MCF 10A (cell line): ENCODE results near the gene BTBD10. TPM values are rescaled to one million over a fixed set of nuclear protein-coding genes. Genes with fewer than 3 reads are reported as not detected.

ENCODE experiments used
- BruUV-seq: library from RNA; stranded (reverse); fragments of 400-500 nt; replicated peaks from 2 replicates; lab custom pipeline; 2021; lab: Mats Ljungman, UMichigan
- CTCF ChIA-PET: fragments of 300-600 bp; sonication (Branson Sonifier 250); formaldehyde crosslinking; extraction: SDS; loops from one replicate; lab custom pipeline; 2021; ENCODE audit warnings: antibody characterized with exemption, inconsistent platforms; lab: Yijun Ruan, JAX
- POLR2A ChIA-PET: fragments of 300-600, 350-650 bp; sonication (Branson Sonifier 250); formaldehyde crosslinking; extraction: SDS; loops from one replicate; lab custom pipeline; 2020; ENCODE audit warnings: antibody characterized with exemption, inconsistent platforms; lab: Yijun Ruan, JAX
- DNase-seq: peaks from one replicate; pipeline ENCODE4 v3.0.0-alpha.2; 2018; ENCODE audit not compliant: unreplicated experiment
- H3K27ac Mint-ChIP-seq: one replicate; pipeline ENCODE4 v1.8.0; 2022; ENCODE audit warnings: mild to moderate bottlenecking, low read depth, mixed read lengths; ENCODE audit not compliant: unreplicated experiment
- H3K27me3 Mint-ChIP-seq: one replicate; pipeline ENCODE4 v1.8.0; 2022; ENCODE audit warnings: mixed read lengths; ENCODE audit not compliant: insufficient read depth, unreplicated experiment
- H3K36me3 Mint-ChIP-seq: one replicate; pipeline ENCODE4 v1.8.0; 2022; ENCODE audit warnings: mild to moderate bottlenecking, moderate library complexity, mixed read lengths; ENCODE audit not compliant: insufficient read depth, unreplicated experiment
- H3K4me1 Mint-ChIP-seq: one replicate; pipeline ENCODE4 v1.8.0; 2022; ENCODE audit warnings: mixed read lengths; ENCODE audit not compliant: insufficient read depth, unreplicated experiment
- H3K4me3 Mint-ChIP-seq: one replicate; pipeline ENCODE4 v1.8.0; 2022; ENCODE audit warnings: mild to moderate bottlenecking, moderate library complexity, mixed read lengths; ENCODE audit not compliant: unreplicated experiment
- H3K9me3 Mint-ChIP-seq: one replicate; pipeline ENCODE4 v1.8.0; 2022; ENCODE audit warnings: mixed read lengths; ENCODE audit not compliant: unreplicated experiment
- CTCF ChIP-seq: fragments of 200-600 bp; IDR thresholded peaks from one replicate; pipeline ENCODE4 v1.8.0; 2022; ENCODE audit warnings: antibody characterized with exemption, mild to moderate bottlenecking; ENCODE audit not compliant: unreplicated experiment
- intact Hi-C: fragments of 100-400 bp; cut with micrococcal nuclease; formaldehyde crosslinking; loops from 2 replicates; pipeline ENCODE4 v1.14.1; 2022
- total RNA-seq: library from RNA; stranded (reverse); gene quantifications from 2 replicates; pipeline ENCODE4 v1.2.3, GENCODE V29; 2022

Gene BTBD10
- total RNA-seq, 1 experiment from 2014 or later = 42.2 TPM

GRCh38 chr11:13479688-13480087 is 16.7 kb upstream of the BTBD10 start:
- Mint-ChIP-seq H3K9me3 (no peaks in the 10 kb centered on the region), H3K27ac (no peak overlapping the region), H3K4me1 (no peaks in the 10 kb centered on the region), H3K4me3 (no peak overlapping the region), H3K27me3 (peaks cover 28% of the 10 kb centered on the region), H3K36me3 (no peaks in the 10 kb centered on the region)
- CTCF ChIA-PET = interaction anchor here (0.9 kb wide), 1 partner anchor 15 kb away, joined by 3 read pairs; no protein-coding TSS in a partner anchor
- TF ChIP-seq CTCF = no peak
- POLR2A ChIA-PET = interaction anchor here (1.0 kb wide), 1 partner anchor 12 kb away, joined by 3 read pairs; no protein-coding TSS in a partner anchor
- intact Hi-C loops = no loop called here
- BruUV-seq = no TSS peak
- no peak for DNase-seq

DNA sequence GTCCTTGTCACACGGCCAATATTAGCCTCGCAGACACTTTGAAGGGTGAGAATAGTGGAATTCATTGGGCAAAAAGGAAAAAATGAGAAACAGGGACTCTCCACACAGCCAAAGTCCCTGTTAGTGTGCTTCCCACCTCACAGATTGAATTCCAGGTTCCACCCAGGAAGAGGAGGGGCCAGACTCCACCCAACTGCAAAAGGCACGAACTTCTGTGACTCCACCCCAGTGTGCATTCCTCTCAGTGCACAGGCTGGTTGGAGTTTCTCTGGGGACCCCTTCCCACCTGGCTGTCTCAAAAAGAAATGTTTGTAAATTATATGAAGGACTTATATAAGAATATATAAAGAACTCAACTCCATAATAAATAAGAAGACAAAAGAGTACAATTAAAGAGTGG is 12.1 kb upstream of the BTBD10 start:
- no peak for TF ChIP-seq CTCF
- H3K27me3 Mint-ChIP-seq = no peaks in the 10 kb centered on the region
- H3K36me3 Mint-ChIP-seq = no peaks in the 10 kb centered on the region
- intact Hi-C loops = no loop called here
- ChIA-PET CTCF (no interaction called here), POLR2A (no interaction called here)
- no peak overlapping the region for H3K4me3 Mint-ChIP-seq
- H3K27ac Mint-ChIP-seq = no peak overlapping the region
- BruUV-seq = no TSS peak
- DNase-seq = no peak
- H3K4me1 Mint-ChIP-seq = no peaks in the 10 kb centered on the region
- H3K9me3 Mint-ChIP-seq = no peaks in the 10 kb centered on the region

GRCh38 chr11:13473013-13473722 is 10.1 kb upstream of the BTBD10 start:
- intact Hi-C loops = no loop called here
- no peak for TF ChIP-seq CTCF
- H3K9me3 Mint-ChIP-seq = no peaks in the 10 kb centered on the region
- ChIA-PET POLR2A (interaction anchor here (1.1 to 2.8 kb wide), 2 partner anchors 10 to 11 kb away, joined by 4 to 9 read pairs; partner anchors contain the start of gene BTBD10), CTCF (interaction anchor here (0.6 to 1.6 kb wide), 10 partner anchors 10 to 566 kb away, joined by 3 to 7 read pairs (median 3); partner anchors contain the start of gene BTBD10)
- no peak for DNase-seq
- no peak overlapping the region for H3K27ac Mint-ChIP-seq
- no peaks in the 10 kb centered on the region for H3K27me3 Mint-ChIP-seq
- H3K4me1 Mint-ChIP-seq = no peaks in the 10 kb centered on the region
- BruUV-seq = no TSS peak
- H3K36me3 Mint-ChIP-seq = no peaks in the 10 kb centered on the region
- H3K4me3 Mint-ChIP-seq = no peak overlapping the region

DNA sequence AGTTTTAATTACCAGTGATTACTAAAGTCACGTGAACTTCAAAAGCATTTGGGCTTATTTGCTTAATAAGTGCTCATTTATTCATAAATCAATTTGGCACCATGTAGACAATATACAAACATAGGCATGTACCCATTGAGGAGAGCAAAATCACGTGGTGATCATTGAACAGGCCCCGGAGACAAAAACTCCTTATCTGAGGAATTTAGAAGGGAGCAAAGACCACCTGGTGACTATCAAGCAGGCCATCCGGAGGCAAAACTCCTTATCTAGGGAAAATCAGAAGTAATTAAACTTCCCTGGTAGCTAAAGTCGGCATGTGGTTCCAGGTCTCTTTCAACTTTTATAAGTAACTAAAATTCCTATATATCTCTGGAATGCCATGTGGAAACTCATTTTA is 5.7 kb upstream of the BTBD10 start:
- ChIA-PET CTCF (interaction anchor here (0.6 to 7.3 kb wide), 3 partner anchors 9 to 202 kb away, joined by 3 to 82 read pairs (median 4); no protein-coding TSS in a partner anchor), POLR2A (no interaction called here)
- Mint-ChIP-seq H3K27me3 (no peaks in the 10 kb centered on the region), H3K36me3 (no peaks in the 10 kb centered on the region), H3K9me3 (no peaks in the 10 kb centered on the region), H3K4me1 (peaks cover 3% of the 10 kb centered on the region), H3K27ac (no peak overlapping the region), H3K4me3 (no peak overlapping the region)
- TF ChIP-seq CTCF = no peak
- BruUV-seq = no TSS peak
- intact Hi-C loops = loop anchor here (10.0 kb wide), 2 partner anchors 114 to 214 kb away; no protein-coding TSS in a partner anchor
- no peak for DNase-seq
